Heart left ventricle (tissue), 16 donors: Measurements from ENCODE around the gene GPC6. TPM values are rescaled to one million over a fixed set of nuclear protein-coding genes. Genes with fewer than 3 reads are reported as not detected.
A peak's percentile ranks its signal among the peaks of the same experiment; 100 is the strongest.

Source experiments
- ATAC-seq, 4 donors: fragments of 200-7000 bp; cut with Tn5 transposase; one replicate each; pipeline ENCODE4 v1.9.1; 2020 to 2022; ENCODE audit warnings: moderate library complexity in 4 of 4, mild to moderate bottlenecking in 3 of 4, moderate number of reproducible peaks in 1 of 4
- DNase-seq, 5 donors: peaks; one replicate each; pipeline ENCODE4 v3.0.0-alpha.2; 2020
- H3K27ac ChIP-seq, 12 donors: fragments of 200-600 bp; sonication (generic) in 4 of 12; one replicate each; pipeline versions ENCODE4 v1.5.0 to v1.8.0; 2016 to 2022; ENCODE audit warnings: mild to moderate bottlenecking in 2 of 12
- H3K27me3 ChIP-seq, 9 donors: fragments of 200-600 bp; sonication (generic) in 2 of 9; one replicate each; pipeline versions ENCODE4 v1.5.1 to v1.8.0; 2016 to 2022; ENCODE audit warnings: mild to moderate bottlenecking in 3 of 9
- H3K36me3 ChIP-seq, 9 donors: fragments of 200-600 bp; sonication (generic) in 2 of 9; one replicate each; pipeline versions ENCODE4 v1.5.0 to v1.8.0; 2018 to 2022; ENCODE audit warnings: mild to moderate bottlenecking in 2 of 9
- H3K4me1 ChIP-seq, 12 donors: fragments of 200-600 bp; sonication (generic) in 4 of 12; one replicate each; pipeline versions ENCODE4 v1.5.0 to v1.8.0; 2016 to 2022; ENCODE audit warnings: mild to moderate bottlenecking in 3 of 12
- H3K4me3 ChIP-seq, 12 donors: fragments of 200-600 bp; sonication (generic) in 4 of 12; one replicate each; pipeline versions ENCODE4 v1.5.0 to v1.8.0; 2017 to 2022; ENCODE audit warnings: mild to moderate bottlenecking in 9 of 12, moderate library complexity in 4 of 12
- H3K9me3 ChIP-seq, 12 donors: fragments of 200-600 bp; sonication (generic) in 4 of 12; one replicate each; pipeline versions ENCODE4 v1.5.0 to v1.8.0; 2016 to 2022; ENCODE audit warnings: mild to moderate bottlenecking in 1 of 12
- POLR2A ChIP-seq, 2 donors: fragments of 450-650 bp; IDR thresholded peaks; one replicate each; pipeline ENCODE4 v1.6.1; 2017; ENCODE audit warnings: antibody characterized with exemption in 2 of 2, mild to moderate bottlenecking in 2 of 2, moderate library complexity in 2 of 2
- WGBS, 4 donors: extraction: QIAGEN DNeasy Blood & Tissue Kit in 2 of 4; methylation state at CpG; one replicate each; pipeline versions ENCODE4 v1.1.5 to v1.1.7; 2013 to 2018; 5-methylcytosine and 5-hydroxymethylcytosine counted together
- intact Hi-C, 10 donors: fragments of 100-400 bp; cut with DNase I; formaldehyde crosslinking; loops; one replicate each; pipeline versions ENCODE4 v1.11.1 to v1.14.2; 2022
- polyA plus RNA-seq, 2 donors: library from polyadenylated mRNA; stranded (reverse); fragments of 200-250 nt; gene quantifications; one replicate each; pipeline ENCODE4 v1.2.3, GENCODE V29; 2013
- total RNA-seq, 9 donors: library from RNA; depleted of rRNA in 2 of 9; stranded (reverse); fragments of >200 nt in 2 of 9; fragmentation: NEBNext Ultra II Directional in 3 of 9; extraction: Animal tissue kit (Norgen Biotek cat#: 25700) in 3 of 9; gene quantifications; one replicate each; pipeline versions ENCODE4 v1.1.0 to v1.2.4, GENCODE V29; 2016 to 2023
- TF ChIP-seq, protein P1 (sequence below), 12 donors: fragments of 200-600 bp; sonication (generic) in 4 of 12; IDR thresholded peaks; one replicate each; pipeline versions ENCODE4 v1.5.0 to v1.8.0; 2018 to 2022; ENCODE audit warnings: antibody characterized with exemption in 12 of 12, mild to moderate bottlenecking in 5 of 12
- donor health status: ischemic (EF 13 %, LVEDD 7.1; RV severe dilation, severe dysfunction).
- donor health status: healthy with polysubstance abuse.
- donor health status: DM: no; HTN: yes; CAD: no.
- donor health status: DM: no; HTN: no; CAD: no.
- donor health status: ischemic (EF 25% LVEDD 6.9; RV normal size, moderate dysfunction).
- donor health status: ischemic (EF 25% LVEDD 5.7; RV mildly dilated, moderate dysfunction).
- donor health status: healthy.
- donor health status: DM: yes; HTN: yes; CAD: no.
- donor health status: ischemic (EF 35%, LVEDD 5.7; RV mildly dilated, moderate dysfunction).
- donor health status: nonischemic (EF 11% LVEDD 7.7; RV severe dilation, severe dysfunction).
- donor health status: DM: yes; HTN: yes; CAD: no.
- donor health status: PGD.
- donor health status: ischemic (EF 29% LVEDD 5.4; RV normal size, mild dysfunction).
- donor health status: nonischemic (EF 23%, LVEDD 6.1; RV moderate dilation, normal function).

The GPC6 gene
- total and polyA plus RNA-seq, 11 donors = 0.08 to 6.2 (median 2.0) TPM

- TF ChIP-seq POLR2A (IDR thresholded peaks at IDR 0.05) = no peak
- TF ChIP-seq, protein P1, sequence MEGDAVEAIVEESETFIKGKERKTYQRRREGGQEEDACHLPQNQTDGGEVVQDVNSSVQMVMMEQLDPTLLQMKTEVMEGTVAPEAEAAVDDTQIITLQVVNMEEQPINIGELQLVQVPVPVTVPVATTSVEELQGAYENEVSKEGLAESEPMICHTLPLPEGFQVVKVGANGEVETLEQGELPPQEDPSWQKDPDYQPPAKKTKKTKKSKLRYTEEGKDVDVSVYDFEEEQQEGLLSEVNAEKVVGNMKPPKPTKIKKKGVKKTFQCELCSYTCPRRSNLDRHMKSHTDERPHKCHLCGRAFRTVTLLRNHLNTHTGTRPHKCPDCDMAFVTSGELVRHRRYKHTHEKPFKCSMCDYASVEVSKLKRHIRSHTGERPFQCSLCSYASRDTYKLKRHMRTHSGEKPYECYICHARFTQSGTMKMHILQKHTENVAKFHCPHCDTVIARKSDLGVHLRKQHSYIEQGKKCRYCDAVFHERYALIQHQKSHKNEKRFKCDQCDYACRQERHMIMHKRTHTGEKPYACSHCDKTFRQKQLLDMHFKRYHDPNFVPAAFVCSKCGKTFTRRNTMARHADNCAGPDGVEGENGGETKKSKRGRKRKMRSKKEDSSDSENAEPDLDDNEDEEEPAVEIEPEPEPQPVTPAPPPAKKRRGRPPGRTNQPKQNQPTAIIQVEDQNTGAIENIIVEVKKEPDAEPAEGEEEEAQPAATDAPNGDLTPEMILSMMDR (IDR thresholded peaks at IDR 0.05) = no peak
- Histone ChIP-seq H3K36me3 (no peaks in the 10 kb centered on the region), H3K4me1 (no peaks in the 10 kb centered on the region), H3K4me3 (no peak overlapping the region), H3K27me3 (no peaks in the 10 kb centered on the region), H3K27ac (no peak overlapping the region), H3K9me3 (no peaks in the 10 kb centered on the region)
- no peak for DNase-seq
- ATAC-seq = no peak
- 58 to 63% (median 62%) methylated on average over 1 of the region's 1 CpG for WGBS, 4 donors
- intact Hi-C loops = no loop called here
Measured at GRCh38 chr13:93927431-93927830, 700.8 kb downstream of the GPC6 start.

DNA sequence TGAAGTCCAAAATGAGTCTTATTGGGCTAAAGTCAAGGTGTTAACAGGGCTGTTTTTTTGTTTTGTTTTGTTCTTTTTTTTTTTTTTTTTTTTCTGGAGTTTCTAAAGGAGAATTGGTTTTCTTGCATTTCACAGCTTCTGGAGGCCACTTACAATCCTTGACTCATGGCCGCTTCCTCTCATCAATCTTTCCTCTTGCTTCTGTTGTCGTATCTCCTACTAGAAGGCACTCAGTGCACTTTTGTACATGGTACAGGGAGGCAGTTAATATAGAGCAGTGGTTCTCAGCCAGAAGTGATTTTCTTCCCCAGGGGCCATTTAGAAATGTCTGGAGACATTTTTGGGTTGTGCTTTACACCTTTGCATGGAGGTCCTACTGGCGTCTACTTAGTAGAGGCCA is 706.3 kb downstream of the GPC6 start:
- Histone ChIP-seq H3K9me3 (no peaks in the 10 kb centered on the region), H3K4me1 (no peaks in the 10 kb centered on the region), H3K27me3 (no peaks in the 10 kb centered on the region), H3K36me3 (no peaks in the 10 kb centered on the region), H3K4me3 (no peak overlapping the region), H3K27ac (no peak overlapping the region)
- intact Hi-C loops = no loop called here
- 78 to 92% (median 85%) methylated on average over 3 of the region's 3 CpGs for WGBS, 4 donors
- ATAC-seq (no peak), DNase-seq (no peak)
- TF ChIP-seq POLR2A (IDR thresholded peaks at IDR 0.05) = no peak
- TF ChIP-seq, protein P1 (IDR thresholded peaks at IDR 0.05) = no peak

DNA sequence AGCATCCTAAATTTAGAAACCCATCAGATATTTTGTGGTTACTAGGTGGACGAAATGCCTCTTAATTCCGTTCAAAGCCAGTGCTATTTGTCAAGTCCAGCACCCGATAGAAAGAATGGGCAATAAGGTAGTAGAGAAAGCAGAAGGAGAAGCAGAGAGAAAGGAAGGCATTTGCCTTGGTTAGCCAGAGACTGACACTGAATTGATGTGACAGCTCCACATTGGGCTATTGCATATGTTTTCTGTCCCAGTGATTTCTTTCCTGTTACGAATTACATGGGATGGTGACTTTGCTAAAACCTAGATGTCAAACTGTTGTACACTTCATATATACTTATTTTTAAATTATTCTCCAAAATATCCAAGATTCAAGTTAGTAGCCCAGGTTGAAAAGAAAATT is 710.3 kb downstream of the GPC6 start:
- no peaks in the 10 kb centered on the region for H3K27me3 ChIP-seq
- H3K36me3 ChIP-seq = no peaks in the 10 kb centered on the region
- no peaks in the 10 kb centered on the region for H3K4me1 ChIP-seq
- no peak overlapping the region for H3K27ac ChIP-seq
- no peak for DNase-seq
- H3K4me3 ChIP-seq = no peak overlapping the region
- H3K9me3 ChIP-seq = no peaks in the 10 kb centered on the region
- 67 to 84% (median 83%) methylated on average over 4 of the region's 4 CpGs for WGBS, 4 donors
- ATAC-seq = no peak
- no peak for TF ChIP-seq POLR2A (IDR thresholded peaks at IDR 0.05)
- TF ChIP-seq, protein P1 (IDR thresholded peaks at IDR 0.05) = no peak
- intact Hi-C loops = no loop called here

- intact Hi-C loops = loop anchor here in 1 of 10 donors (10.0 kb wide), 1 partner anchor 1227 kb away; no protein-coding TSS in a partner anchor
- Histone ChIP-seq H3K27ac (no peak overlapping the region), H3K4me3 (no peak overlapping the region), H3K4me1 (no peaks in the 10 kb centered on the region), H3K9me3 (no peaks in the 10 kb centered on the region), H3K27me3 (no peaks in the 10 kb centered on the region), H3K36me3 (no peaks in the 10 kb centered on the region)
- TF ChIP-seq, protein P1 (IDR thresholded peaks at IDR 0.05) = no peak
- no peak for TF ChIP-seq POLR2A (IDR thresholded peaks at IDR 0.05)
- ATAC-seq (peak in 1 of 4 donors; percentile 34), DNase-seq (no peak)
- 27 to 44% (median 35%) methylated on average over 2 of the region's 2 CpGs for WGBS, 4 donors
Measured at GRCh38 chr13:93941444-93941843, 714.8 kb downstream of the GPC6 start.
